ENCODE results near the gene CEP170B. TPM values are rescaled to one million over a fixed set of nuclear protein-coding genes. Genes with fewer than 3 reads are reported as not detected.
A peak's percentile ranks its signal among the peaks of the same experiment; 100 is the strongest.
"Not testable (repeated sequence)": the region's sequence is repeated elsewhere in the genome, so short reads cannot be mapped to it uniquely, and the experiment has no call there.

Gene CEP170B
- total RNA-seq, 1 donor from 2014 or later: 22.9 TPM

DNA sequence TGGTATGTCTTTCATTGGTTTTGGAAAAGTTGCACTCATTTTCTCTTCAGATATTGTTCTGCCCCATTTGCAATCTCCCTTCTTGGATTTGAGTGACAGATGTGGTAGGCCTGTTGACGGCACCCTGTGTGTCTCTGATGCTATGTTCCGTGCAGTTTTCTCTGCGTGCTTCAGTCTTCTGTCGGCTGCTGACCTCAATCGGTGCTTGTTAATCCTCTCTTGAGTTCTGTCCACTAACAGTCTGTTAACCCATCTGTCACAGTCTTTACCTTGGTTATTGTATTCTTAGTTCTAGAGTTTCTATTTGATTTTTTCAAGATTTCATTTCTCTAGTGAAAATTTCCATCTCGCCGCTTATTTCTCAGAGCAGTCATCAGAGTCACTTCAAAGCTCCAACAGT is 38.9 kb downstream of the CEP170B start:
- ATAC-seq: no peak
- DNase-seq (ENCODE audit: low spot score): no peak

- not testable (repeated sequence) for DNase-seq (ENCODE audit: low spot score); ATAC-seq
These were observed 39.8 kb downstream of the CEP170B start for GRCh38 chr14:104904650-104905578.

- not testable (repeated sequence) for DNase-seq (ENCODE audit: low spot score); ATAC-seq
These were observed 40.5 kb downstream of the CEP170B start for GRCh38 chr14:104905579-104905933.

DNA sequence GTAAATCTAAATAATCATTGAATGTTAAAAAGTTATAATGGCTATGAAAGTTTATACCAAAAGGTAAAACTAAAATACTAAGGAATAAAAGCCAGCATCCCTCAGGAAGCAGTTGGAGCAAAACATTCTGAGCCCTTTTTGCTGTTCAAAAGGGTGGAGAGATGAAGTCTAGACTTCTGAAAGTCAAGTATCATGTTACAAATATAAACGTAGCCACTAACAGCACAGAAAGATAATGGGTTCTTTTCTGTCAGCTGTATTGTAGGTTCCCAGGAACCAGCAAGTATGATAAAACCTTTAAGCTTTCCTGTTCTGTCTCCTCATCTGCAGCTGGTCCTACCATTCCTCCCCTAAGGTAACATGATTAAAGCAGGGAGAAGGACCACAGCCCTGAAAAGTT is 43.2 kb downstream of the CEP170B start:
- no peak for ATAC-seq

GRCh38 chr14:104912053-104912452 is 47.0 kb downstream of the CEP170B start:
- DNase-seq (ENCODE audit: low spot score) (no peak), ATAC-seq (no peak)

More for the DNA sequence above, 43.2 kb downstream of the CEP170B start:
- DNase-seq (ENCODE audit: low spot score): no peak

DNA sequence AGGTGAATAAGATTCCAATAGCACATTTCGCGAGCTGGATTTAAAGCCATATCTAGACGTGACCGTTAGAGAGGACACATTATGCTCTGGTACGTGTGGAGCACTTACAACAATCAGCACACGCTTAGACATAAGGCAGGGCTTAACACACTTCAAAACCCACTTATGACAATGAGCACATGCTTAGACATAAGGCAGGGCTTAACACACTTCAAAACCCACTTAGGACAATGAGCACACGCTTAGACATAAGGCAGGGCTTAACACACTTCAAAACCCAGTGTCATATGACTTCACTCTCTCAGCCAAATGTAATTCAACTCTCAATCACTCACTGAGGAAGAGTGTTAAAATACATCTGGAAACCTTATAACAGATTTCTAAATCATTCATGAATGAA is 48.4 kb downstream of the CEP170B start:
- ATAC-seq: no peak
- DNase-seq (ENCODE audit: low spot score): no peak

DNA sequence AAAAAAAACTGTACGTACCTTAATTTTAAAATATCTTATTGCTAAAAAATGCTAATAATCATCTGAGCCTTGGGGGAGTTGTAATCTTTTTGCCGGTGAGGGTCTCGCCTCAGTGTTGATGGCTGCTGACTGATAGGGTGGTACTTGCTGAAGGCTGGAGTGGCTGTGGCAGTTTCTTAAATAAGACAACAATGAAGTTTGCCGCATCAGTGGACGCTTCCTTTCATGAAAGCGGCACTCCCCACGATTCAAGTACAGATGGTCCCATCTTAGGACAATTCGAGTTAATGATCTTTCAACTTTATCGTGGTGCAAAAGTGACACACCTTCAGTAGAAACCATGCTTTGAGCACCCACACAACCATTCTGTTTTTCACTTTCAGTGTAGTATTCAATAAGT is 52.0 kb downstream of the CEP170B start:
- DNase-seq (ENCODE audit: low spot score): no peak

DNA sequence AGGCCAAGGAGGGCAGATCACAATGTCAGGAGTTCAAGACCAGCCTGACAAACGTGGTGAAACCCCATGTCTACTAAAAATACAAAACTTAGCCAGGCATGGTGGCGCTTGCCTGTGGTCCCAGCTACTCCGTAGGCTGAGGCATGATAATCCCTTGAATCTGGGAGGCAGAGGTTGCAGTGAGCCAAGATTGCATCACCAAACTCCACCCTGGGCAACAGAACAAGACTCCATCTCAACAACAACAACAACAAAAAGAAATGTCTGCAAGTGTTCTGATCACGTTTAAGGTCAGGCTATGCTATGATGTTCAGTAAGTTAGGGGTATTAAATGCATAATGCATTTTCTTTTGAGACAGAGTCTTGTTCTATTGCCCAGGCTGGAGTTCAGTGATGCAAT is 52.9 kb downstream of the CEP170B start:
- DNase-seq (ENCODE audit: low spot score) (no peak), ATAC-seq (no peak)

More for the DNA sequence above, 52.0 kb downstream of the CEP170B start:
- no peak for ATAC-seq

DNA sequence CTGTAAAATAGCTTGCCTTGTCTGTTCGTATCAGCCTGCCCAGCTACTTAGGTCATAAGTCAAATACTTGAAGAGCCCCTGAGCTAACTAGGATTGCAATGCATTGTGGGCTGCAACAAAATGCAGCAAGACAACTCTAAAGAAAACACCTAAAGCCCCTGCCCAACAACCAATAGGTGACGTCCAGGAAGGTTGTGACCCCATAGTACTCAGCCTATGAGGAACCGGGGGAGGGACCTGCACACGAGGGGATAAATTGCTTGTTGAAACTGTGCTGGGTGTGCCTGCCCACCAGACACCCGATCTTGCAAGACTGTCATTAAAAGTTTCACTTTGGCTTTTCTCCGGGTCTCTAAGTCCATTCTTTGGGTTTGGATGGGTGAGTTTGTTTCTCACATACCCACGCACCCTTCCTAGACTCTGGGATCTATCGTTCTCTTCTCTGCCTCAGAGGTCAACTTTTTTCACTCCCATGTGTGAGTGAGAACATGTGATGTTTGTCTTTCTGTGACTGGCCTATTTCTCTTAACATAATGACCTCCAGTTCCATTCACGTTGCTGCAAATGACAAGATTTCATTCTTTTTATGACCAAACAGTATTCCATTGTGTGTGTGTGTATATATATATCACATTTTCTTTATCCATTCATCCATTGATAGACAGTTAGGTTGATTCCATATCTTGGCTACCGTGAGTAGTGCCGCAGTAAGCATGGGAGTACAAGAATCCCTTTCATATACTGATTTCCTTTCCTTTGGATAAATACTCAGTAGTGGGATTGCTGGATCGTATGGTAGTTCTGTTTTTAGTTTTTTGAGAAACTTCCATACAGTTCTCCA is 54.3 kb downstream of the CEP170B start:
- DNase-seq (ENCODE audit: low spot score); ATAC-seq: not testable (repeated sequence)

- DNase-seq (ENCODE audit: low spot score): no peak
- no peak for ATAC-seq
These were observed 54.9 kb downstream of the CEP170B start for GRCh38 chr14:104919993-104920315.

DNA sequence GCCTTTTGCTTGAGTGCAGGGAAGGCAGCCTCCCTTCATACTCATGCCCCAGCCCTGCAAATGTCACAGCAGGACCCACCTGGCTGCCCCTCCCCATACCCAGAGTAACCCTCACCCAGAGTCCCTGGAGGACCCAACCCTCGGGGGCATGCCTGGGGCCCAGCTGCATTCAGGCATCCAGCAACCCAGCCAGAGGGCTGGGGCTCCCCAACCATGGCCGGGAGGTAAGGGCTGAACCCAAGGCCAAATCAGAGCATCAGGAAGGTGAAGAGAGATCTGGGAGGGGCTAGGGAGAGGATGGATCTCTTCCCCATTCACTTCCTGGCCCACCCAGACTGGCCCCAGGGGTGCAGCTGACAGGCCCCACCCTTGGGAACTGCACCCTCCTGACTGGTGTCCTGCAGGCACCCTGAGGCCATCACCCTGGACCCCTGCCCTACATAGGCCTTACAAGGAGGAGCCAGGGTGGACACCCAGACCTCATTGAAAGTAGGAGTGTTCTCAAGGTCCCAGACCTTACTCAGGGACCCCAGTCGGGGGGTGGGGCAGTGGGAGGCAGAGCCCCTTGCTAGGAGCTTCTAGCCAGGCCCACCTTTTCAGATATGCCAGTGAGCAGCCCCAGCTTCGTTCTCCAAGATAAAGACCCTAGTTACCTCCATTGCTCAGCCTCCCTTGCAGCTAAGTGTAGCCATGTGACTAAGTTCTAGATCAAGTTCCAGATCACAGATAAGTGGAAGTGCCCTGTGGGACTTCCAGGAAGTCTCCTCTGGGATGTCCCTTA is 58.8 kb downstream of the CEP170B start:
- DNase-seq (ENCODE audit: low spot score) (no peak), ATAC-seq (no peak)

DNA sequence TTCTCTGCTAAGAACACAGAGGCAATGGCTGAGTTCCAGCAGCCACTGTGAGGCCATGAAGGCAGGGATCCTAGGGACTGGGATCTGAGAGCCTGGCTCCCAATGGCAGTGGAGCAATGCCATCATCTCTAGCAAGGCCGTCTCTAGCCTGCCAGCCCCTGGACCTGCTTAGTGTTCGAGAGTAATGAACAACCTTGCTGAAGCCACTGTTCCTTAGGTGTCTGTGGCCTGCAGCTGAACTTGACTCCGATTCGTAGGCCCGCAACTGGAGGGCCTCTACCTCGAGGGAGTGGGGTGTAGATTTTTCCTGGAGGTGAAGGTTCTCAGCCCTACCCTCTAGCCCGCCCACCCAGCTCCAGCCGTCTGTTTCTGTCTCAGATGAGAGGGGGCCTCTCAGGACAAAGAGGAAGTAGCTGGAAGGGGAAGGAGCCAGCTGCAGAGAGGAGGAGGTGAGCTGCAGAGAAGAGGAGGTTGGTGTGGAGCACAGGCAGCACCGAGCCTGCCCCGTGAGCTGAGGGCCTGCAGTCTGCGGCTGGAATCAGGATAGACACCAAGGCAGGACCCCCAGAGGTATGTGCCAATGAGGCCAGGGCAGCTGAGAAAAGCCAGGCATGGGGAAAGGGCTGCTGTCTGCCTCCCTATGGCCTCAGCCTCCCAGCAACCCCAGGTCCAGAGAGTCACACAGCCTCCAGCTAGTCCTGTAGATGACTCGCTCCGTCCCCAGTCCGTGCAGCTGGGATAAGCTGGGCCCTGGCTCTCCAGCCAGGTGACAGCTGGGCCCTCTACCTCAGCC is 59.5 kb downstream of the CEP170B start, which contains the start of gene PLD4:
TSS of gene PLD4 (plus strand) at position 459 of the 793 bp plus-strand sequence. CDS start 2,262 bp downstream, outside the sequence.
- no peak for DNase-seq (ENCODE audit: low spot score)
- no peak for ATAC-seq

GRCh38 chr14:104925214-104925854 is 60.3 kb downstream of the CEP170B start:
- DNase-seq (ENCODE audit: low spot score) (peak; percentile 36), ATAC-seq (no peak)

GRCh38 chr14:104925855-104926609 is 61.0 kb downstream of the CEP170B start:
- DNase-seq (ENCODE audit: low spot score): peak; percentile 35
- no peak for ATAC-seq

- no peak for ATAC-seq
These were observed 61.8 kb downstream of the CEP170B start for GRCh38 chr14:104926619-104927431.

DNA sequence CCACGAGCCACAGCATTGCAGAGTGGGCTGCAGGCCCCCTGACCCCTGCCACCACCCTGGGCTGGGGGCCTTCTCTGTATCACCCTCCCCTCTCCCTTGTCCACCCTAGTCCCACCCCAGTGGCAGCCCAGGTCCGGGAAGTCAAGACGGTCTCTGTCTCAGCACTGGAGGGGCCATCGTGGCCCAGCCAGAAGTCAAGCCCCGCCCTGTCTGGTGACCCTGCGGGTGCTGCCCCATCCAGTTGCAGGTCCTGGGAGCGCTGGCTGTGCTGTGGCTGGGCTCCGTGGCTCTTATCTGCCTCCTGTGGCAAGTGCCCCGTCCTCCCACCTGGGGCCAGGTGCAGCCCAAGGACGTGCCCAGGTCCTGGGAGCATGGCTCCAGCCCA is 62.4 kb downstream of the CEP170B start:
- ATAC-seq: no peak
- peak; percentile 43 for DNase-seq (ENCODE audit: low spot score)

More at GRCh38 chr14:104926619-104927431, 61.8 kb downstream of the CEP170B start:
- peak; percentile 30 for DNase-seq (ENCODE audit: low spot score)

- DNase-seq (ENCODE audit: low spot score): peak; percentile 21
- ATAC-seq: no peak
These were observed 62.8 kb downstream of the CEP170B start for GRCh38 chr14:104927901-104928300.
